HPDE6-E6E7 (cell line): ENCODE results near the gene ICAM3.

Source experiments
- DNase-seq: peaks from one replicate; pipeline ENCODE4 v3.0.0; 2011; ENCODE audit warnings: missing footprints; ENCODE audit errors: extremely low spot score

The ICAM3 gene

GRCh38 chr19:10320602-10321416 is 18.6 kb downstream of the ICAM3 start:
- no peak for DNase-seq

DNA sequence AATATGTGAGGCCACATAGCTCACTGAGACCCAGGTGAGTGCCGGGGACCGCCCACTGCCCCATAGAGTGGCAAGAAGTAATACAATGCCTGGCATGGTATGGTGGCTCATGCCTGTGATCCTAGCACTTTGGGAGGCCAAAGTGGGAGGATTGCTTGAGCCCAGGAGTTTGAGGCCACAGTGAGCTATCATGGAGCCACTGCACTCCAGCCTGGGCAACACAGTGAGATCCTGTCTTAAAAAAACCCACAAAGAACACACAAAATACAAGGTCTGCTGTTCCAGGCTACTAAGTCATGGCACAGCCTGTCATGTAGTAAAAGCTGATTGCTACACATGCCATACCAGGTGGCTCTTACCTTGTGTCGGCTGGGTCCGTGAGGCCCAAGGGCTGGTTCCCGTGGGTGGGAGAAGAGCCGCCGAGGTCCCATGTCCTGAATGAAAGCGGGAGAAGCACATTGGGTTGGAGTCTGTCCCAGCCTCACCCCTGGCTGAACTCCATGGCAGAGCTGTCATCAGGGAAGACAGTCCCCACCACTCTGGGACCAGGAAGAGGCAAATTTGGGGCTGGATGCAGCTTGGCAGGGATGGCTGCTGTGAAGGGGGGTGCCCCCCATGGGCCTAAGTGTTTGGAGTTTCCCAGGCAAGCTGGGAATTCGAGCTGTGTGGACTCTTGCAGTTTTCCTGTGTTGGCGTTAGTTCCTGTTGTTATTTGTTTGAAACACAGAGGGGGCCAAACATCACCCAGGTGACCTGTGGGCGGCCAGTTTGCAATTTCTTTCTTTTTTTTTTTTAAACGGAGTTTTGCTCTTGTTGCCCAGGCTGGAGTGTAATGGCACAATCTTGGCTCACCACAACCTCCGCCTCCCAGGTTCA is 20.4 kb downstream of the ICAM3 start:
- DNase-seq, result no peak

GRCh38 chr19:10317857-10318462 is 21.5 kb downstream of the ICAM3 start:
- DNase-seq, result no peak

GRCh38 chr19:10317045-10317856 is 22.2 kb downstream of the ICAM3 start:
- DNase-seq, result no peak

DNA sequence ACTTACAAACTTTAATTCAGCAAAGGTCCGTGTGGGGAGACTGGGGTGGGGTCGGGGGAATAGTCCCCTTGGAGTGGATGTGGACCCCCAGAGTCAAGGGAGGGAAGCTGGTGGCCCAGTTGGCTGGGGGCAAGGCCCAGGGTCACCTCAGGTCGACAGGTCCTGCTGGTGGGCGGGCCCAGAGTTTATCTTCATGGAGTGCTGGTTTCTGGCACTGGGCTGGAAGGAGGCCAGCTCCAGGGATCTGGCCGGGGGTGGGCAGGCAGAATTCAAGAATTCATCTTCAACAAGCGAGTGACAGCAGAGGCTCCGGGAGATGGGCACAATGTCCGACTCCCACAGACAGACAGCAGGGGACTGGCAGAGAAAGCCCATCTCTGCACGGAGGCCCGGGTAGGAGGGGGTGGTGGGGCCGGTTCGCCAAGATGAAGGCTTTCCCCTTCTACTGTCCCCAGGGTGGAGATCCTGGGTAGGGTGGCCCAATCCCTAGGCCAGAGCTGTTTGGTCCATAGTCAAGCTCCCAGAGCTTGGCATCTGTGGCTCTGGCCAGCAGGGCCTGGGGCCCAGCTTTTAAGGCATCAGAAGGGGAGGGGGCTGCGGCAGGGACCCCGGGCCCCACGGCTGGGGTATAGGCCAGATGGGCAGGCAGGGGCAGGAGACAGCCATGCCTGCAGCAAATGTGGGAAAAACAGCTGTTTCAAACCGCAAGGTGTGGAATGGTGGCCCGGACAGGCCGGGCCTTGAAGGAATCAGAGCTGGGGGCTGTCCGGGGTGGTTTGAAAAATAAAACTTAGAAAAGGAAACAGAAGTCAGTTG is 23.0 kb downstream of the ICAM3 start:
- no peak for DNase-seq

- DNase-seq, result peak; percentile 76
Measured at GRCh38 chr19:10315335-10316214, 23.8 kb downstream of the ICAM3 start, which contains the start of gene FDX2. Gene FDX2, minus strand, starts transcription at chr19:10316015. Its CDS starts 19 bp downstream, at chr19:10315996.

DNA sequence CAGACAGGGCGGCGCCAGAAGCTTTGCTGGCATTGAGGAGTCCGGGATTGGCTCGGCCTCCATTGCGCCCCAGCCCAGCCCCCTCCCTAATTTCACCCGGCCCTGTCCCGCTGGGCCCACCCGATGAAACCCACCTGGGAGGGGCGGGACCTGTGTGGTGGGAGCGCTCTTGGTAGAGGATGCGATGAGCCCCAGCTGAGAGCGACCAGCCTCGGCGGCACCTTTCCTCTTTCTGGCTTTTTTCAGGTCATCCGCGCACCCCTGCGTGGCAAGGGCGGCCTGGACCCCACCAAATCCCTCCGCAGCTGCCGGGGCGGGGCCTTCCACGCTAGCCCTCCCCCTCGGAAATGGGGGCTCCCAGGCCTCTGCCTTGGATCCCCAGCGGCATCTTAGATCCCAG is 30.0 kb downstream of the ICAM3 start, which contains the start of gene ZGLP1:
Gene ZGLP1 (minus strand): TSS at position 393 of the 400 bp plus-strand sequence.
- DNase-seq, result no peak

DNA sequence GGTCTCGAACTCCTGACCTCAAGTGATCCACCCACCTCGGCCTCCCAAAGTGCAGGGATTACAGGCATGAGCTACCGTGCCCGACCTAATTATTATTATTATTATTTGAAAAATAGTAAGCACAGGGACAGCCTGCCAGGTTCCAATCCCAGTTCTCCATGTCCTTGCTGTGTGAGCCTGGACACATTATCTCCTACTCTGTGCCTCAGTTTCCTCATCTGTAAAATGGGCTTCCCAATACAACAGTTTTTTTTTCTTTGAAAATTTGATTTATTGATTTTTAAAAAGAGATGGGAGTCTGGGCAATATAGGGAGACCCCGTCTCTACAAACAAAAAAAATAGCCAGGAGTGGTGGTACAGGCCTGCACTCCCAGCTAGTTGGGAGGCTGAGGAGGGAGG is 33.1 kb downstream of the ICAM3 start:
- DNase-seq, result no peak

DNA sequence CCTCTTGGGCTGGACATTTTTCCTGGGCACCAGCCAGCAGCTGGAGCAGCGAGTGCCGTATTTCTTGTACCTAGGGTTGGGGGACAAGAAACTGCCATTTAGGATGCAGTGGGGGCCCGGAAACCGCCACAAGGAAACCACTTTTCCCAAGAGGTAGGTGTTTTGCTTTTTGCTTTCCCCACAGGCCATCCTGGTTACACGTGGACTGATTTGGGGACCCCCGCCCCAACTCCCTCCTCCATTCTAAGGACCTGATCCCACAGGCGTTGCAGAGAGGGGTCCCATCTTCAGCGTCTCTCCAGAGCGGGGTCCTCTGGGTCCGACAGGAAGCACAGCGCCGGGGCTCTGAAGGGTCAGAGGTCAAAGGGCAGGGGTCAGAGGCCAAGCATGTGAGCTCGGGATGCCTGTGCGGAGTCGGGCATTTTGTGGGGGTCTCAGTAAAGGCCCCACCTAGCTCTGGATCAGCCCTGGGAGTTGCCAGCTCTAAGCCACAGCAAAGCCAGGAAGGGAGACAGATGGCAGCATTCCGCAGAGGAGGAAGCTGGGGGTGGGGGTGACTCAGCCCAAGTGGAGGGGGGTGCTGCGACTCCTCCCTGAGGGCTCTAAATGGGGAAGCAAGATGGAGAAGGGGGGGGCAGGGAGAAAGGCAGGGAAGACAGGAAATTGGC is 34.2 kb downstream of the ICAM3 start:
- no peak for DNase-seq

DNA sequence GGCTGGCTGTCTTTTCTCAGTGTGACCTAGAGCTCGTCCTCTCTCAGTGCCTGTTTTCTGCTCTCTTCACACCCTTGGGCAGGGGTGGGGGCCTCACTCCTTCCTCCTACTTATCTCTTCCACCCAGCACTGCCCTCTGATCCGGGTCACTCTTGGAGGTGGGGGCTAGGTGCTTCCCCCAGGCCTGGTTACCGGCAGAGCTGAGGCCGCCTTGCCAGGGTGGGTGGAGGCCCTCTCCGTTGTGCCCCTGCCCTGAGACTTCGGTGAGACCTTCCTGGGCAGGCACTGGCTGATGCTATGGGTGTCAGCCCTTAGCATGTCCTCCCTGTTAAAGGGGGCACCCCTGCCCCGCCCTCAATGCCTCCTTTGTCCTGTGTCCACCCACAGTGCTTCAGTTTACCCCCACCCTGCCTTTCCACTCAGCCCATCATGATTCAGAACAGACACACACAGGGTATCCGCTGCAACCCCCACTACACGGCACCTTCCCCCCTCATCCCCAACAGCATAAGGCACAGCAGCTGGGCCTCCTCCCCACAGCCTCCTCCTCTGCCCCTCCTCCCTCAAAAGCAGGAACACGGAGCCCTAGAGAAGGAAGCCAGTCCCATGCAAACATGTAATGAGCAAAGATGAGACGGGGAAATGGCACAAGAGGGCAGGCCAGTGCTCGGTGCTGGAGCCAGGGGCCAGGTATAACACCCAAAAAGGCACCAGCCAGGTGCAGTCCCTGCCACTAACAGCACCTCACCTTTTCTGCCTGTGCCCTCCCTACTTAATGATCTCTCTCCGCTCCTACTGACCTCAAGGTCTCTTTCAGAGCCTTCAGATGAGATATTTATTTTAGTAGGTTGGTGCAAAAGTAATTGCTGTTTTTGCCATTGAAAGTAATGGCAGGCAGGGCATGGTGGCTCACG is 39.6 kb downstream of the ICAM3 start:
- no peak for DNase-seq

DNA sequence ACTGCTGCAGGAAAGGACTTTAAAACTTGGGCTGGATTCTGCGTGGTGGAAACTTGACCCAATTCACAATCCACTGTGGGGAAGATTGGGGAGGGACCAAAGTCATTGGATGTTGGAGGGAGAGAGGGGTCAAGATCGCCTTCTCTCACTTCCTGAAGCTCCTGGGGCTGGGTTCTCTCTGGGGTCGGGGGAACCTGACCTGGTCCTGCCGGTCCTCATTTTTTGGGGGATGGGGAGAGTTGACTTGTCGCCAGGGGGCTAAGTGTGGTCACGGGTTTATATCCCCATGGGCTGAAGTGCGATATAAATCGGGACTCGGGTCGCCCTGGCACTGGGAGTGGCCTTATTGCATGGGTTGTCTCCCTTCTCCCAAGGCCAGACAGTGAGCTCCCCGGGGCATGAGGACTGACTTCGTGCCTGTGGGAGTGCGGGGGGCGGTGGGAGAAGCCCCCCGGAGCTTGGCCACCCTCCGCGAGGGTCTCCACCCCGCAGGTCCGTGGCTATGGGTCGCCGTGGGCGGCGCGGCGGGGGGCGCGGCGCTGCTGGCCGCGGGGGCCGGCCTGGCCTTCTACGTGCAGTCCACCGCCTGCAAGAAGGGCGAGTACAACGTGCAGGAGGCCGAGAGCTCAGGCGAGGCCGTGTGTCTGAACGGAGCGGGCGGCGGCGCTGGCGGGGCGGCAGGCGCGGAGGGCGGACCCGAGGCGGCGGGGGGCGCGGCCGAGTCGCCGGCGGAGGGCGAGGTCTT is 43.4 kb downstream of the ICAM3 start:
- DNase-seq, result no peak

- no peak for DNase-seq
Measured at GRCh38 chr19:10295305-10295846, 44.0 kb downstream of the ICAM3 start.

DNA sequence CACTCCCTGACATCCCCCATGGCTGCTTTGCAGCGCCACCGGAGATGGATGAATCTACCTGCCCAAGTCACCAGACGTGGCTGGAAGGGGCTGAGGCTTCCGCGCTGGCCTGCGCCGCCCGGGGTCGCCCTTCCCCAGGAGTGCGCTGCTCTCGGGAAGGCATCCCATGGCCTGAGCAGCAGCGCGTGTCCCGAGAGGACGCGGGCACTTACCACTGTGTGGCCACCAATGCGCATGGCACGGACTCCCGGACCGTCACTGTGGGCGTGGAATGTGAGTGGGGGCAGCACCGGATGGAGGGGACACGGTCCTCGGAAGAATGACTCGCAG is 45.1 kb downstream of the ICAM3 start:
- no peak for DNase-seq

- DNase-seq, result no peak
Measured at GRCh38 chr19:10293637-10294367, 45.6 kb downstream of the ICAM3 start.

- DNase-seq, result no peak
Measured at GRCh38 chr19:10292789-10293636, 46.4 kb downstream of the ICAM3 start.
